Ectodermal cell (in vitro differentiated cells): ENCODE results near the gene TRABD2B.
A peak's percentile ranks its signal among the peaks of the same experiment; 100 is the strongest.

Experiments used
- H3K27ac ChIP-seq: 2 replicates; pipeline ENCODE4 v1.7.0; 2013; ENCODE audit warnings: mild to moderate bottlenecking, low read depth, low read length; ENCODE audit not compliant: insufficient read depth, poor library complexity, severe bottlenecking
- H3K27me3 ChIP-seq: 2 replicates; pipeline ENCODE4 v1.7.0; 2013; ENCODE audit warnings: mild to moderate bottlenecking, low read length; ENCODE audit not compliant: insufficient read depth, control insufficient read depth, poor library complexity, severe bottlenecking
- H3K36me3 ChIP-seq: one replicate; pipeline ENCODE4 v1.7.0; 2013; ENCODE audit warnings: low read length; ENCODE audit not compliant: control insufficient read depth, insufficient read depth
- H3K4me1 ChIP-seq: one replicate; pipeline ENCODE4 v1.7.0; 2013; ENCODE audit warnings: low read length; ENCODE audit not compliant: control insufficient read depth, insufficient read depth
- H3K4me3 ChIP-seq: 2 replicates; pipeline ENCODE4 v1.7.0; 2013; ENCODE audit warnings: low read depth, low read length, control low read depth; ENCODE audit not compliant: insufficient read depth
- H3K9me3 ChIP-seq: 2 replicates; pipeline ENCODE4 v1.7.0; 2013; ENCODE audit warnings: mild to moderate bottlenecking, low read length, moderate library complexity; ENCODE audit not compliant: control insufficient read depth
- WGBS, 2 experiments: methylation state at CpG; one replicate each; pipeline ENCODE4 v1.1.7; 2013; ENCODE audit warnings: missing lambda C conversion rate in 2 of 2; 5-methylcytosine and 5-hydroxymethylcytosine counted together

Gene TRABD2B

DNA sequence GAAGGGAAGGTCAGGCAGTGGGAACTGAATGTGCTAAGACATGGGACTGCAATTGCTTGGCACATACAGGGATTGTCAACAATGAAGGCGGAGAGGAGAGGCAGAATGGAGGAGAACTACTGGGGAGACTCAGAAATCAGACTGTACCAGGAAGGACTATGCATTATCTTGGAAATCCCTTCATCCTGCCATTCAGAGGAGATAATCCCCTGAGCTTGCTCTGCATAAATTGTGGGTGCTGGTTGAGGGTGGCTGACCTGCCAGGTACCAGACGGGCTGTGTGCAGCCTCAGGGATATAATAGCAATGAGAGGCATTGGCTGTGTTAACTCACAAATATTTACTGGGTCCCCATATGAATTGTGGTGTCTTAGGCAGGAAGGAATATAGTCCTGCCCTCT lies 5.0 kb upstream of the TRABD2B start:
- H3K27me3 ChIP-seq, result peaks cover 21% of the 10 kb centered on the region

DNA sequence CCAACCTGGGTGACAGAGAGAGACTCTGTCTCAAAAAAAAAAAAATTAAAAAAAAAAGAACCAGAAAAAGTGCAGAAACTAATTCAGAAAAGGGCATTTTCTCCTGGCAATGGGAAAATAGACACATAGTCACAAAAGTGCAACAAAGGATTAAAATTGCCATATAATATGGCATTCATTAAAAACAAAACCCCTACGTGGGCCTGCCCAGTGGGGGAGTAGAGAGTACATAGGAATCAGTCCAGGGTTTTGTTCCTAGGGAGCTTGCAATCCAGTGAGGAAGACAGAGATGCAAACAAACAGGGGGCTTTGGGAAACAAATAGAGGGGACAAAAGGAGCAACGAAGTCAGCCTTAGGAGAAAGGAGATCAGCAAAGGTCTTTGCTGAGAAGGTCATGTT lies 4.5 kb upstream of the TRABD2B start:
- peaks cover 21% of the 10 kb centered on the region for H3K27me3 ChIP-seq
- H3K4me1 ChIP-seq, result peaks cover 26% of the 10 kb centered on the region
- H3K9me3 ChIP-seq, result no peaks in the 10 kb centered on the region
- H3K4me3 ChIP-seq, result no peak overlapping the region
- H3K27ac ChIP-seq, result no peak overlapping the region
- H3K36me3 ChIP-seq, result no peaks in the 10 kb centered on the region
- 1 to 3% methylated on average over 2 of the region's 2 CpGs for WGBS, 2 experiments

More for the DNA sequence above, 5.0 kb upstream of the TRABD2B start:
- H3K4me3 ChIP-seq, result no peak overlapping the region
- no peak overlapping the region for H3K27ac ChIP-seq
- H3K9me3 ChIP-seq, result no peaks in the 10 kb centered on the region
- peaks cover 26% of the 10 kb centered on the region for H3K4me1 ChIP-seq
- 80 to 83% methylated on average over 2 of the region's 2 CpGs for WGBS, 2 experiments
- no peaks in the 10 kb centered on the region for H3K36me3 ChIP-seq

GRCh38 chr1:48000883-48001282 lies 3.7 kb upstream of the TRABD2B start:
- H3K4me1 ChIP-seq, result peaks cover 28% of the 10 kb centered on the region
- H3K27me3 ChIP-seq, result peaks cover 27% of the 10 kb centered on the region
- H3K36me3 ChIP-seq, result no peaks in the 10 kb centered on the region
- H3K9me3 ChIP-seq, result no peaks in the 10 kb centered on the region
- WGBS, 2 experiments, result 85 to 92% methylated on average over 1 of the region's 1 CpG
- no peak overlapping the region for H3K4me3 ChIP-seq
- H3K27ac ChIP-seq, result no peak overlapping the region

DNA sequence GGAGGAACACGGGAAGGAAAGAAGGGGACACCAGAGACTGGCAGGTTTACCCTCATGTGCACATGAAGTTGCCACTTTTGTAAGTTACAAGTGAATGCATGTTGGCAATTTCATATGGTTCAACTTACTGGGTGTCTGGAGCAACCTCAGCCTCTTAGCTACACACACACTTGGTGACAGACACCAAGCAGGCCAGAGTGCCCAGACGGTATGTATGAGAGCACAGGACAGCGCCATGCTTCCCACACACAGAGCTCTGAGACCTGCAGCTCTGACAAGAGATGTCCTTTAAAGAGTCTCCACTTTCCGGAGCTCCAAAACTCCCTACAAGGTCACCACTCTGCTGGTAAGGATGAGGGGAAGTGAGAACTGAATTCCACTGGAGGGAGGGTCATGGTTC lies 1.9 kb upstream of the TRABD2B start:
- 87 to 90% methylated on average over 4 of the region's 4 CpGs for WGBS, 2 experiments

DNA sequence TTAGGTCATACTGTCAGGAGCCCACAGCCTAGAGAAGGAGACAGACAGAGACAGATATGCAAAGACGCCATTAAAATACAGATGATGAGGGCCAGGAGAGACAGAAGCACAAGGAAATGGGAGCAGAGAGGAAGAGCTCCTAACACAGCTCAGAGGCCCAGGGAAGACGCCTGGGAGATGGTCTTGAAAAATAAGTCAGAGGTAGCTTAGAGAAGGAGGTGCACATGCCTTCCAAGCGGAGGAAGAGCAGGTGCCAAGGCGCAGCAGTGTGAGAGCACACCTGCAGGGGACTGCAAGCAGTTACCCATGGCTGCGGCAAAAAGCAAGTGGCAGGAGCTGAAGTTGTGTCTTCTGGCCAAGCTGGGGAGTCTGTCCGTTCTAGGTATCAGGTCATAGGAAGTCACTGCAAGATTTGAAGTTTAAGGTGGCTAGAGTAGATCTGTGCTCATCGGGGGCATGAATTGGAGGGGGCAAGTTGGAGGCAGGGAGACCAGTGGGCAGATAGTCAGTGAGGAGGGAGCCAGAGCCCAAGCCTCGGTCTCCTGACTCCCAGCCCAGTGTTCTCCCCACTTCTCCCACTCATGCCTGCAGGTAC lies 1.3 kb upstream of the TRABD2B start:
- Histone ChIP-seq H3K4me3 (no peak overlapping the region), H3K4me1 (peaks cover 51% of the 10 kb centered on the region), H3K27me3 (peaks cover 41% of the 10 kb centered on the region), H3K9me3 (no peaks in the 10 kb centered on the region), H3K36me3 (peaks cover 5% of the 10 kb centered on the region), H3K27ac (no peak overlapping the region)
- WGBS, 2 experiments, result 88% methylated on average over 8 of the region's 8 CpGs

More for the DNA sequence above, 1.9 kb upstream of the TRABD2B start:
- Histone ChIP-seq H3K27me3 (peaks cover 41% of the 10 kb centered on the region), H3K9me3 (no peaks in the 10 kb centered on the region), H3K4me1 (peaks cover 45% of the 10 kb centered on the region), H3K27ac (no peak overlapping the region), H3K36me3 (peaks cover 5% of the 10 kb centered on the region), H3K4me3 (no peak overlapping the region)

- Histone ChIP-seq H3K36me3 (peaks cover 5% of the 10 kb centered on the region), H3K4me1 (peaks cover 60% of the 10 kb centered on the region), H3K27me3 (peaks cover 41% of the 10 kb centered on the region), H3K27ac (peak overlapping the region; percentile 60), H3K9me3 (no peaks in the 10 kb centered on the region), H3K4me3 (peak overlapping the region; percentile 84)
- 0% methylated on average over 80 of the region's 80 CpGs for WGBS, 2 experiments
Measured at GRCh38 chr1:47996406-47997226, 569 bp downstream of the TRABD2B start.

DNA sequence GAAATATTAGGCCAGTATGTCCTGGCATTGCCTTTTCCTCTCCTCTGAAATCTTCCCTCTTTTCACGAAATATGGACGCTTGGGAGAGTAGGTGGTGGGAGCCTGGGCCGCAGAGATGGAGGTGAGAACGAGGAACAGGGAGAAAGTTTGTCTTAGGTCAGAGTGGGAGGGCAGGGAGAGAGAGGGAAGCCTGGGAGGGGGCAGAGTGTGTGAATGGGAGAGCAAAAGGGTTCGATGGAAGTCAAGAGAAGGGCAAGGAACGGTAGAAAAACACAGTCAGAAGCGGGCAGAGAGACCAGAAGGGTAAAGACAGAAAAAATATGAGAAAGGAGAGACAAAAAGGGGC lies 1.2 kb downstream of the TRABD2B start:
- H3K4me3 ChIP-seq, result peak overlapping the region; percentile 84
- H3K4me1 ChIP-seq, result peaks cover 58% of the 10 kb centered on the region
- H3K36me3 ChIP-seq, result peaks cover 8% of the 10 kb centered on the region
- 4 to 5% methylated on average over 7 of the region's 7 CpGs for WGBS, 2 experiments
- H3K9me3 ChIP-seq, result no peaks in the 10 kb centered on the region
- no peak overlapping the region for H3K27ac ChIP-seq
- peaks cover 41% of the 10 kb centered on the region for H3K27me3 ChIP-seq

DNA sequence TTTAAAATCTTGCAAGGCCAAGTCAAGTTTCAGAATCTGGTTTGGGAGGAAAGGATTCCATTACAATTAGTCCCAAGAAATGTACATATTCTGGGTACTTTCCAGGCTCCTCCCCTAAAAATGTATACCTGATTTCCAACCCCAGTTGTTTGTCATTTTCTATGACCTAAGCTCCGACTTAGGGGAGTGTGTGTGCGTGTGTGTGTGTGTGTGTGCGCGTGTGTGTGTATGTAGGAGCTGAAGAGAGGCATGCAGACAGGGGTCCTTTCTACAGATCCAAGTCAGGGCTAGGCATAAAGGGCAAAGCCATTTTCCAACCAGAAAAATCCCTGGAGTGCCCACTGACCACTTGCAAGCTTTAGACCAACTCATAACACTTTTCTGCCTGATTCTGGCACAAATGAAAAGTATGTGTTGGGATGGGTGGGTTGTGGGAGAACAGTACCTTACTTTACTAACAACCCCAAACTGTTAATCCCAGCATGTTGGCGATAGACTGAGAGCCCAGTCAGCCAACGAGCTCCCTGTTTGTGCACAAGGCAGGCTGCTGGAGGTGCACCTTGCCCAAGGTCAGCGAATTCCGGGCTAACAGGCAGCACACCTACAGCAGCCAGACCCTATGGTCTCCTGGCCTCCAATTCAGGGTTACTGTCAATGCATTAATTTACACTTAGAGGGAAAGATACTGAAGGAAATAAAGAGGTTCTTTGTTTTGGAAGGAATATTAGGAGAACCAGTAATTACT lies 1.7 kb downstream of the TRABD2B start:
- WGBS, 2 experiments, result 55% methylated on average over 8 of the region's 8 CpGs
- Histone ChIP-seq H3K9me3 (no peaks in the 10 kb centered on the region), H3K27ac (no peak overlapping the region), H3K36me3 (peaks cover 9% of the 10 kb centered on the region), H3K27me3 (peaks cover 41% of the 10 kb centered on the region), H3K4me1 (peaks cover 60% of the 10 kb centered on the region), H3K4me3 (peak overlapping the region; percentile 84)

DNA sequence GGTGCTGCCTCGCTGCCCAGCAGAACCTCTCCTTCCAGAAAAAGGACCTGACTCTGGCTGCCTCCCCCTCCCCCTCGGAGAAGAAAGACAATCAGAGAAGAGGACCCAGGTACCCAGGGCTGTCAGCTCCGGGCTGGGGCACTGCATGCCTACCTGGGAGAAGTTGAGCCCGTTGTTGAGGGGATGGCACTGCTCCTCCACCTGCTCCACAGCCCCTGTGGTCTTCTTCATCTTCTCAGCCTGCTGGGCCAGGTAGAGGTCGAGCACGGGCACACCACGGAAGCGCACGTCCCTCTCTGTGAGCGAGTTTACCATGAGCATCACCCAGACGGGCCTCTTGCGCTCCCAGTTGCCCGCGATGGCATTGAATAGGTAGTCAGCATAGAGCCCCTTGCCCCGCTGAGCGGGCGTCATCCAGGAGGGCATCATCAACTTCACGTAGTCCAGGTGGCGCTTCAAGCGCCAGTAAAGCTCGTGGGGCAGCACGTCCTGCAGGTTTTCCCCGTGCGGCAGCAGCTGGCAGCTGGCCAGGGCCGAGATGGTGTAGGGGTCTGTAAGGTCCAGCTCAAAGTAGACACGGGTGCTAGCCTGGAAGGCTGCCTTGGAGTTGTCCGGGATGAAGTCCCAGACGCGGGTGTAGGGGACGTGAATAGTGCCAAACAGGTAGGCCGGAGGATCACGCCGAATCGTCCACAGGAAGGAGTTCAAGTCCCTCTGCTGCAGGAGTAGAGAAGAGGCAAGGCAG lies 3.1 kb downstream of the TRABD2B start:
- peaks cover 60% of the 10 kb centered on the region for H3K4me1 ChIP-seq
- peaks cover 35% of the 10 kb centered on the region for H3K27me3 ChIP-seq
- 96% methylated on average over 34 of the region's 34 CpGs for WGBS, 2 experiments
- no peak overlapping the region for H3K27ac ChIP-seq
- peak overlapping the region; percentile 11 for H3K4me3 ChIP-seq
- H3K36me3 ChIP-seq, result peaks cover 11% of the 10 kb centered on the region
- H3K9me3 ChIP-seq, result no peaks in the 10 kb centered on the region

- peaks cover 11% of the 10 kb centered on the region for H3K36me3 ChIP-seq
- 88 to 89% methylated on average over 7 of the region's 7 CpGs for WGBS, 2 experiments
- H3K9me3 ChIP-seq, result no peaks in the 10 kb centered on the region
- H3K4me1 ChIP-seq, result peaks cover 58% of the 10 kb centered on the region
- peak overlapping the region; percentile 74 for H3K27ac ChIP-seq
- peaks cover 28% of the 10 kb centered on the region for H3K27me3 ChIP-seq
- peak overlapping the region; percentile 11 for H3K4me3 ChIP-seq
Measured at GRCh38 chr1:47993416-47993740, 3.8 kb downstream of the TRABD2B start.
